ENCODE measurements around the gene BHLHA9. TPM values are rescaled to one million over a fixed set of nuclear protein-coding genes. Genes with fewer than 3 reads are reported as not detected.
"Not testable (repeated sequence)": the region's sequence is repeated elsewhere in the genome, so short reads cannot be mapped to it uniquely, and the experiment has no call there.

BHLHA9 gene
- total and polyA plus RNA-seq, 9 of the 15 experiments (the other 6 are each of a cell fraction or from before 2014, with no cell fraction given), result not detected

DNA sequence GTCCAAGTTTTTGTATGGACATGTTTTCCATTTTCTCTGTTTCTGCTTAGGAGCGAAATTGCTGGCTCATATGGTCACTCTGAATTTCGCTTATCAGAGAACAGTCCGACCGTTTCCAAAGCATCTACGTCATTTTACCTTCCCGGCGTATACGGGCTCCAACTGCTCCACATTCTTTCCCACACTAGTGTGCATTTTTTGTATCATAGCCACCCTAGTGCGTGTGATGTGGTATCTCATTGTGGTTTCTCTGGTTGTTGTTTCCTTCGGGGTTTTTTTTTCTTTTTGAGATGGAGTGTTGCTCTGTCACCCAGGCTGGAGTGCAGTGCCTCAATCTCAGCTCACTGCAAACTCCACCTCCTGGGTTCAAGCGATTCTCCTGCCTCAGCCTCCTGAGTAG, 31.0 kb upstream of the BHLHA9 start (continued):
- TF ChIP-seq ZFP30 (CRISPR knock-in tag; IDR thresholded peaks at IDR 0.05; ENCODE audit: borderline replicate concordance) (no peak), FOS (IDR thresholded peaks at IDR 0.05; ENCODE audit: extremely low read depth, insufficient read length) (no peak), TEAD1 (CRISPR knock-in tag; IDR thresholded peaks at IDR 0.05) (no peak), HNRNPH1 (optimal IDR thresholded peaks at IDR 0.05; ENCODE audit: low read depth, low read length) (no peak), ZNF766 (CRISPR knock-in tag; conservative IDR thresholded peaks at IDR 0.05) (no peak)

GRCh38 chr17:1240426-1240825, 29.8 kb upstream of the BHLHA9 start:
- peak; percentile 21 for TF ChIP-seq PRDM10 (IDR thresholded peaks at IDR 0.05; ENCODE audit: partially characterized antibody)
- H3K4me2 ChIP-seq (ENCODE audit: insufficient read depth, low read length); H2AFZ ChIP-seq (ENCODE audit: low read depth, low read length); intact Hi-C loops (cut with micrococcal nuclease); CTCF ChIA-PET (ENCODE audit: low intra/inter-chr PET ratio); in situ Hi-C loops (cut with MboI); BruUV-seq (replicated peaks); H3K27me3 ChIP-seq (ENCODE audit: control insufficient read depth in 2 of 2, insufficient read depth in 2 of 2, low read length in 2 of 2); H3K27ac ChIP-seq (ENCODE audit: extremely low read depth, low read depth, low read length); DNase-seq (ENCODE audit: extremely low read depth in 1 of 4, low spot score in 3 of 4); H3K4me3 ChIP-seq; POLR2A ChIA-PET; H3K4me1 ChIP-seq (replicated peaks in 1 of 2; ENCODE audit: control insufficient read depth in 2 of 2, insufficient read depth in 2 of 2, low read length in 2 of 2); H3K9ac ChIP-seq (ENCODE audit: insufficient read depth in 1 of 2, low read depth in 2 of 2, low read length in 2 of 2); H3K79me2 ChIP-seq (ENCODE audit: control insufficient read depth, insufficient read depth, low read length); H3K9me3 ChIP-seq (replicated peaks; ENCODE audit: control insufficient read depth, insufficient read depth, low read depth, low read length); H4K20me1 ChIP-seq (replicated peaks; ENCODE audit: control insufficient read depth, insufficient read depth, low read length); FAIRE-seq; H3K9me1 ChIP-seq (ENCODE audit: control insufficient read depth, insufficient read depth, low read length); ATAC-seq; H3K36me3 ChIP-seq (ENCODE audit: control insufficient read depth, insufficient read depth, low read length): not testable (repeated sequence)
- WGBS (ENCODE audit: insufficient coverage, low coverage, missing lambda C conversion rate), result 2% methylated on average over 7 of the region's 11 CpGs

Measured in K562 (cell line).